HG02973 (cell line): Measurements from ENCODE around the gene AKT2.
"Not testable (repeated sequence)": the region's sequence is repeated elsewhere in the genome, so short reads cannot be mapped to it uniquely, and the experiment has no call there.

Source experiments
- ATAC-seq: cut with Tn5 transposase; IDR thresholded peaks from one replicate; pipeline ENCODE4 v1.9.1; 2021; ENCODE audit warnings: moderate library complexity; ENCODE audit not compliant: unreplicated experiment

Gene AKT2

GRCh38 chr19:40221858-40222619 lies 63.1 kb downstream of the AKT2 start:
- ATAC-seq, result no peak

- ATAC-seq, result no peak
Measured at GRCh38 chr19:40220674-40221073, 64.5 kb downstream of the AKT2 start.

GRCh38 chr19:40219721-40220276 lies 65.3 kb downstream of the AKT2 start:
- no peak for ATAC-seq

- ATAC-seq, result not testable (repeated sequence)
Measured at GRCh38 chr19:40219029-40219428, 66.1 kb downstream of the AKT2 start.

DNA sequence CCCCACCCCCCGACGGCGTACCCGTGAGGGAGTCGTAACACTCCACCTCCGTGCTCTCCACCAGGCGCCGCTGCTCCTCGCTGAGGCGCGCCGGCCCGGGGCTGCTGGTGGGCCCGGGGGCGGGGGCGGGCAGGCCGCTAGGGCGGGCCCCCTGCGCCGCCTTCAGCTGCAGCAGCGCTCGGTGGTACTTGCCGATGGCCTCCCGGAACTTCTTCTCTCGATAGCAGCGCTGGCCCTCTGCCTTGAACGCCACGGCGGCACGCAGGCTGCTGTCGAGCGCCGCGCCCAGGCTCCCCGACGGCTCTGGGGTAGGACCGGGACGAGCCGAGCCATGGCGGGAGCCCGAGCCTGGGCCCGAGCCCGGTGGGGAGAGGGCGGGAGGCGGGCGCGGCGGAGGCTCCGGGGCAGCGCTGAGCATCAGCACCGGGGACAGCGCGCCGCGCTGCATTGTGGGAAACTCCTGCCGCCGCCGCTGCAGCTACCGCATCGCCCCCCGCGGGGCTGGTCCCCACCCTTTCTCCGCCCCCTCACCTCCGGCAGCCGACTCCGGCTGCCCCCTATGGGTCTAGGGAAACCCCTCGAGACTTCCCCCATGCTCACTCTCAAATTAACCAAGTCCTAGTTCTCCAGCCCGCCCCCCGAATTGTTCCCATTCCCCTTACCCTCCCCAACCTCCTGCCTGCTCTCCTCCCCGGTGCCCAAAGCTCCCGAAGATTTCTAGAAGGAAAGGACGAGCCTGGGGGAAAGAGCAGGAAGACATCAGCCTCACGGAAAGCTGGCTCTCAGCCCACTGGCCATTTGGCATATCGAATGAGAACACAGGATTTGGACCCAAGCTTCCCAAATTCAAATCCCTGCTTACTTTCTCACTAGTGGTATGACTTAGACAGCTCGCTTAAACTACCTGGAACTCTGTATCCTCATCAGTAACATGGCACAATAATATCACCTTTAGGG lies 66.9 kb downstream of the AKT2 start, which contains the start of gene TTC9B:
TTC9B (minus strand) TSS at position 451 of the 957 bp plus-strand sequence; CDS start at position 448, 3 bp downstream.
- no peak for ATAC-seq

DNA sequence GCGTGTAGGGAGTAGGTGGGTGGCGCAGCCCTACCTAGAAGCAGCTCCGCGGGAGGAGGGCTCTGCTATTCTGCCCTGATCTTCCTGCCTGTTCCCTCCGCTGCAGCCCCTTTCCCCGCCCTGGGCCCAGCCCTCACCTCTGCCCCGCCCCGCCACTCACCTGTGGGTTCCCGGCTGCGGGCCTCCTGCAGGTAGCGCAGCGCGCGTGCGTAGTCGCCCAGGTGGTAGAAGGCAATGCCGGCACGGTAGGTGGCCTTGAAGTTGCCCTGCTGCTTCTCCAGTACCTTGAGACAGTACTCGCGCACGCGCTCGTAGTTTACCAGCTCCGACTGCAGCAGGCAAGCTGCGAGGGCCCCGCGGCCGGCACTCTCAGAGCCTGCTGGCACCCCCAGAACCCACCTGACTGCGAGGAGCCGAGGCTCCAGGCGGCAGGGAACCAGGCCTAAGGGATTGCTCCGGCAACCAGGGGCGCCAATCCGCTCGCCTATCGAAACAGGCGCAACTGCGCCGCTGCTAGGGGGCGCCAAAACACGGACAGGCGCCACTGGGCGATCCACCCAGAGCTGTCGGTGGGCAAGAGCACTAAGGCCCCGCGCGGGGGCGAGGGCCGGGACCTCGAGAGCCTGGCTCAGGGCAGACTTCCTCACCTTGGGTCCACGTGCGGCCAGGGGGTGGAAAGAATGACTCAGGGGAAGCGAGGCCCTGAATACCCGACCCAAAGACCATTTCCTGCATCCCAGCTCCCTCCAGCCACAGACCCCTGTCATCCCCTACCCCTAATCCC lies 67.9 kb downstream of the AKT2 start:
- no peak for ATAC-seq

- ATAC-seq, result no peak
Measured at GRCh38 chr19:40216777-40217026, 68.4 kb downstream of the AKT2 start.

DNA sequence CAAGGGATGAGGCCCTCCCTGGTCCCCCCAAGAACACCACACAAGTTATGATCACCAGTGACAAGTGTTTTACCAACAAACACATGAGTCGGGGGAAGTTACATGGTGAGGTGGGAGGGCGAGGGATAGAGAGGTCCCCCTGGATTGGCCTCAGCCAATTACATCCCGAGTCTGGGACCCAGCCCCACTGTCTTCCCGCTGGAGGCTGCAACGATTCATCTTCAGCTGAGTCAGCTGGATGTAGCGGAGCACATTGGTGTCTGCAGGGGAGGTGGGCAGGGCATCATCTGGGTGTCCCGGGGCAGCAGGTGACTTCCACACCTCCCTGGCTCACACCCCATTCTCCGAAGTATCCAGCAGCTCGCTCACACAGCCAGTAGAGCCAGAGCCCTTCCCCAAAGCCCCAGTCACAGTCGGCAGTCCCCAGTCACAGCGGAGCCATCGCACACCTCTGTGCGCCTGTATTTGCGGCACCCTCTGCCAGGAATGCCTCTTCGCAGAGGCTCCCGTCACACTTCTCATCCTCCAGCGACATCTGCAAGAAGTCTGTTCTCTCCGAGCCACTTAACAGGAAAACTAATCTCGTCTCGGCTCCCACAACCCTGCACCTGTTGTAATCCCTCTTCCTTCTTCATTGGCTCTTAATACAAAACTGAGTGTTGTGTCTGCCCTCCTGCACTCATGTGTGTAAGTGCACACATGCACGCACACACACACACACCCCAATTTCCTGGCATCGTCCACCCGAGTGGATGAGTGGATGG lies 69.0 kb downstream of the AKT2 start:
- no peak for ATAC-seq

DNA sequence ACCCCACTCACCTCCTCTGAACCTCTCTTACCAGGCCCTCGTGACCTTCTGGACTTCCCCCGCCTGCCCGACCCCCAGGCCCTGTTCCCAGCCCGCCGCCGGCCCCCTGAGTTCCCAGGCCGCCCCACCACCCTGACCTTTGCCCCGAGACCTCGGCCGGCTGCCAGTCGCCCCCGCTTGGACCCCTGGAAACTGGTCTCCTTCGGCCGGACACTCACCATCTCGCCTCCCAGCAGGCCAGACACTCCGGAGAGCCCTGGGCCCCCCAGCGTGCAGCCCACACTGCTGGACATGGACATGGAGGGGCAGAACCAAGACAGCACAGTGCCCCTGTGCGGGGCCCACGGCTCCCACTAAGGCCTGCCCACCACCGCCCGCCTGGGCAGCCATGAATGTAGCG lies 70.2 kb downstream of the AKT2 start:
- no peak for ATAC-seq

DNA sequence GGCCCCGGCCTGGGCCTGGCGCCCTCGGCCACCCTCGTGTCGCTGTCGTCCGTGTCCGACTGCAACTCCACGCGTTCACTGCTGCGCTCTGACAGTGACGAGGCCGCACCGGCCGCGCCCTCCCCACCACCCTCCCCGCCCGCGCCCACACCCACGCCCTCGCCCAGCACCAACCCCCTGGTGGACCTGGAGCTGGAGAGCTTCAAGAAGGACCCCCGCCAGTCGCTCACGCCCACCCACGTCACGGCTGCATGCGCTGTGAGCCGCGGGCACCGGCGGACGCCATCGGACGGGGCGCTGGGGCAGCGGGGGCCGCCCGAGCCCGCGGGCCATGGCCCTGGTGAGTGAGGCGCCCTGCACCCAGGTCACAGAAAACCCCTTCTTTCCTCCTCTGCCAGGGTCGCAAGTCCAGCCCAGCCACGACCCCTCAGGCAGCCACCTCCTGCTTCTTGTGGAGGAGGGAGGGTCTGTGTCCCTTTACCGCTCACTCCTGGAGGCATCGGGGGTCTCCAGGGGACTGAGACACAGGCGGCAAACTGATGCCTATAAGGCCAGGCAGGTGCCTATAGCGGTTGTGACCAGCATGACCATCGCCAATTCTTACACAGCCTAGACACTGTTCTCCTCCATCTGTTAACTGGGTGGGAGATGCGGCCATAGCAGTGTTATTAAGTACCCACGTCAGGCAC lies 71.1 kb downstream of the AKT2 start:
- ATAC-seq, result no peak

DNA sequence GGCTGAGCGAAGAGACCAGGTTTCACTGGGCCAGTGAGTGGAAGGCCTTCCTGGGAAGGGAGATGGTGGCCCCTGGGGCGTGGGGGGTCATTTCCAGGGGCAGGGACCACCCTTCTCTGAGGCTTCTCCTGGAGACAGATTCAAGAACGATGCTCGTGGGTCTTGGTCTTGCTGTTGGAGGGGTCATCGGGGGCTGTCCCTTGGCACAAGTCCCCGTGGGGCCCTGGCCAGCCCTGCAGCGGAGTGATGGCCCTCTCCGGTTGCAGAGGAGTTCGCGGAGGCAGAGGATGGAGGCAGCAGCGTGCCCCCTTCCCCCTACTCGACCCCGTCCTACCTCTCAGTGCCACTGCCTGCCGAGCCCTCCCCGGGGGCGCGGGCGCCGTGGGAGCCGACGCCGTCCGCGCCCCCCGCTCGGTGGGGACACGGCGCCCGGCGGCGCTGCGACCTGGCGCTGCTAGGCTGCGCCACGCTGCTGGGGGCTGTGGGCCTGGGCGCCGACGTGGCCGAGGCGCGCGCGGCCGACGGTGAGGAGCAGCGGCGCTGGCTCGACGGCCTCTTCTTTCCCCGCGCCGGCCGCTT lies 71.8 kb downstream of the AKT2 start:
- ATAC-seq, result no peak

- no peak for ATAC-seq
Measured at GRCh38 chr19:40210889-40211288, 74.3 kb downstream of the AKT2 start.

DNA sequence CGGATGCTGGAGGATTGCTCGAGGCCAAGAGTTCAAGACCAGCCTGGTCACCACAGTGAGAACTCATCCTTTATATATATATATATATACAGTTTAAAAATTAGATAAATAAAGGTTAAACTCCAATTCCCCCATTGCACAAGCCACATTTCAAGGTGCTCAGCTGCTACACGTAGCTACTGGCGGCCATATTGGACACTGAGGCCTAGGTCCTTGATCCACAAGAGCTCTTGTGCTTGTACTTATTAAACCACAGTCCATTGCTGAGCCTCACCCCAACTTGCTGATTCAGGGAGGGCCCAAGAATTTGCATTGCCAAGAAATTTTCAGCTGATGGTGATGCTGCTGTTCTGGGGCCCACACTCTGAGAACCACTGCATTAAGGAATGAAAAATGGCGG lies 76.5 kb downstream of the AKT2 start:
- no peak for ATAC-seq

DNA sequence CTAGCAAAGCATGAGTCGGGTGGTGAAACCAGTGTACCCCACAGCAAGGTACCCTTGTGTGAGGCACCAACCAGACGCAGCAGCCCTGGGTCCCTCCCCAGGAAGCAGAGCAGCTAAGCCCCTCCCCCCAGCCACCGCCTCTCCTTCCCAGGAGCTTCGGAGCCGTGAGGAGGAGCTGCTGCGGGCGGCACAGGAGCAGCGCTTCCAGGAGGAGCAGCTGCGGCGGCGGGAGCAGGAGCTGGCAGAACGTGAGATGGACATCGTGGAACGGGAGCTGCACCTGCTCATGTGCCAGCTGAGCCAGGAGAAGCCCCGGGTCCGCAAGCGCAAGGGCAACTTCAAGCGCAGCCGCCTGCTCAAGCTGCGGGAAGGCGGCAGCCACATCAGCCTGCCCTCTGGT lies 79.4 kb downstream of the AKT2 start:
- ATAC-seq, result no peak

DNA sequence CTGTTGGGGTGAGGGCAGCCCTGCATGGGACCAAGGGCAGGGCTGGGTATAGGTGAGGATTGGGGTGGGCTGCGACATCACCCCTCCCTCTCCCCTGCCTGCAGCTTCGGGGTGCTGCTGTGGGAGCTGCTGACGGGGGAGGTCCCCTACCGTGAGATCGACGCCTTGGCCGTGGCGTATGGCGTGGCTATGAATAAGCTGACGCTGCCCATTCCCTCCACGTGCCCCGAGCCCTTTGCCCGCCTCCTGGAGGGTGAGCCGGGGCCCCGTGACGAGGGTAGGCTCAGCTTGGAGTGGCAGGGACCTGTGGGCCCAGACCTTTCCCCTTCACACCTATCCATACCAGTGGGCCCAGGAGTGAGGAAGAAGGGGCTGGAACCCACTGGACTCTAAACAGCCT lies 80.8 kb downstream of the AKT2 start:
- no peak for ATAC-seq

GRCh38 chr19:40200341-40201099 lies 84.6 kb downstream of the AKT2 start:
- no peak for ATAC-seq

GRCh38 chr19:40198272-40198990 lies 86.7 kb downstream of the AKT2 start:
- ATAC-seq, result no peak

GRCh38 chr19:40193587-40193849 lies 91.6 kb downstream of the AKT2 start:
- no peak for ATAC-seq
